ENCODE measurements around the gene ZFR. TPM values are rescaled to one million over a fixed set of nuclear protein-coding genes. Genes with fewer than 3 reads are reported as not detected.
"Not testable (repeated sequence)": the region's sequence is repeated elsewhere in the genome, so short reads cannot be mapped to it uniquely, and the experiment has no call there.

The ZFR gene
- total RNA-seq, 1 donor from 2014 or later = 60.3 TPM

DNA sequence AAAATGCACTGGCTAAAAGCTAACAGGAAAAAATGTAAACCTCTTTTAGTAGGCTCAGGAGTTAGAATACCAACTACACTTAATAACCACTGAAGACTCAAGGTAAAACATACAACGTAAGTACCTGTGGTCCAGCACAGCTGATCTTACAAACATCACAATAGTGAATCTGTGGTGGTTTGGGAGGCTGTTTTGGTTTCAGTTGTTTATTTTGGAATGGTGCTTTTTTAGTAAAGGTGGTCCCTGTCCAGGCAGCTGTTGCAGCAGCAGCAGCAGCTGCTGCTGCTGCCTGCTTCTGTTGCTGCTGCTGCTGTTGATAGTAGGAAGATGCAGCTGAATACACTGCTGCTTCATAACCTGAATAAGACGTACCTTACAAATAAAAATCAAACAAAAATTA is 37.9 kb downstream of the ZFR start:
- intact Hi-C loops (cut with micrococcal nuclease) = no loop called here
- H3K9me3 ChIP-seq (replicated peaks) = no peaks in the 10 kb centered on the region
- H3K36me3 ChIP-seq = peaks cover 70% of the 10 kb centered on the region
- no peaks in the 10 kb centered on the region for H3K27me3 ChIP-seq (ENCODE audit: low read depth)
- H3K27ac ChIP-seq (replicated peaks) = no peak overlapping the region
- H3K4me3 ChIP-seq = no peak overlapping the region
- TF ChIP-seq, protein P1, sequence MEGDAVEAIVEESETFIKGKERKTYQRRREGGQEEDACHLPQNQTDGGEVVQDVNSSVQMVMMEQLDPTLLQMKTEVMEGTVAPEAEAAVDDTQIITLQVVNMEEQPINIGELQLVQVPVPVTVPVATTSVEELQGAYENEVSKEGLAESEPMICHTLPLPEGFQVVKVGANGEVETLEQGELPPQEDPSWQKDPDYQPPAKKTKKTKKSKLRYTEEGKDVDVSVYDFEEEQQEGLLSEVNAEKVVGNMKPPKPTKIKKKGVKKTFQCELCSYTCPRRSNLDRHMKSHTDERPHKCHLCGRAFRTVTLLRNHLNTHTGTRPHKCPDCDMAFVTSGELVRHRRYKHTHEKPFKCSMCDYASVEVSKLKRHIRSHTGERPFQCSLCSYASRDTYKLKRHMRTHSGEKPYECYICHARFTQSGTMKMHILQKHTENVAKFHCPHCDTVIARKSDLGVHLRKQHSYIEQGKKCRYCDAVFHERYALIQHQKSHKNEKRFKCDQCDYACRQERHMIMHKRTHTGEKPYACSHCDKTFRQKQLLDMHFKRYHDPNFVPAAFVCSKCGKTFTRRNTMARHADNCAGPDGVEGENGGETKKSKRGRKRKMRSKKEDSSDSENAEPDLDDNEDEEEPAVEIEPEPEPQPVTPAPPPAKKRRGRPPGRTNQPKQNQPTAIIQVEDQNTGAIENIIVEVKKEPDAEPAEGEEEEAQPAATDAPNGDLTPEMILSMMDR (IDR thresholded peaks at IDR 0.05; ENCODE audit: borderline replicate concordance) = no peak
- no peak for DNase-seq
- peaks cover 27% of the 10 kb centered on the region for H3K4me1 ChIP-seq

DNA sequence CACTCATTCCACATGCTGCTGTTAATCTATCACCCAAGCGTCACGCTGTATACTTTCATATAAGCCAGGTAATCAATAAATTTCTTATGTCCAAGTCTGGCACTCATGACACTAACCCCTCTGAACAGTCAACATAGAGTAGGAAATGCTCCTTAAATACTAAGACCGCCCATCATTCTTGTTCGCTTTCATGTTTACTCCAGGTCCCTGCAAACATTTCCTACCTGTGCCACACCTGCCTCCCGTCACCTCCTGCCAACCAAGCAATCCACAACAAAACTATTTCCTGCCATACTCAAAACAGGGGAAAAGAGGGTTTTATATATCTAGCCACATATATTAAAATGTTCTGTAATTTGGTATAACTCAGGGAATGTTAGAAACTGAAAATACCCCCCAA is 39.0 kb downstream of the ZFR start:
- no peaks in the 10 kb centered on the region for H3K9me3 ChIP-seq (replicated peaks)
- H3K4me1 ChIP-seq = peaks cover 21% of the 10 kb centered on the region
- DNase-seq = no peak
- no peaks in the 10 kb centered on the region for H3K27me3 ChIP-seq (ENCODE audit: low read depth)
- no peak overlapping the region for H3K4me3 ChIP-seq
- TF ChIP-seq, protein P1 (IDR thresholded peaks at IDR 0.05; ENCODE audit: borderline replicate concordance) = no peak
- peaks cover 81% of the 10 kb centered on the region for H3K36me3 ChIP-seq
- intact Hi-C loops (cut with micrococcal nuclease) = no loop called here
- H3K27ac ChIP-seq (replicated peaks) = no peak overlapping the region

DNA sequence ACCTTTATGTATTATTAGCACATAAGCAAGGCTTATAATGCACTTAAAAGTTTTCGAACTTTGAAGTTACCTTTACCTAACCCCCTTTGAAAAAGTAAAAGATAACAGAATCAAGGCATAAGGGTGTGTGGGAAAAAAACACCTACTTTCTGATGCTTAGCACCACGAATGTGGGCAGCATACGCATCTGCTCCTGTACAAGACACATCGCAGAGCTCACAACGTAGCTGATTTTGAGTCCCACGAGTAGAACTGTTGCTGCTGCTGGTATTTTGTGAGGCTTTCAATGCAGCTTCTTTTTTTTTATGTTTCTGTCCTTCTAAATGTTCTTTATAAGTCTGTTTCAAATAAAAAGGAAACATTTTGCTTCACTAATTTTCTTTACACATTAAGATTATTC is 40.8 kb downstream of the ZFR start:
- Histone ChIP-seq H3K9me3 (replicated peaks) (no peaks in the 10 kb centered on the region), H3K36me3 (peaks cover 87% of the 10 kb centered on the region), H3K4me1 (peaks cover 19% of the 10 kb centered on the region), H3K27ac (replicated peaks) (no peak overlapping the region), H3K27me3 (ENCODE audit: low read depth) (no peaks in the 10 kb centered on the region), H3K4me3 (no peak overlapping the region)
- TF ChIP-seq, protein P1 (IDR thresholded peaks at IDR 0.05; ENCODE audit: borderline replicate concordance) = no peak
- DNase-seq = no peak
- intact Hi-C loops (cut with micrococcal nuclease) = no loop called here

DNA sequence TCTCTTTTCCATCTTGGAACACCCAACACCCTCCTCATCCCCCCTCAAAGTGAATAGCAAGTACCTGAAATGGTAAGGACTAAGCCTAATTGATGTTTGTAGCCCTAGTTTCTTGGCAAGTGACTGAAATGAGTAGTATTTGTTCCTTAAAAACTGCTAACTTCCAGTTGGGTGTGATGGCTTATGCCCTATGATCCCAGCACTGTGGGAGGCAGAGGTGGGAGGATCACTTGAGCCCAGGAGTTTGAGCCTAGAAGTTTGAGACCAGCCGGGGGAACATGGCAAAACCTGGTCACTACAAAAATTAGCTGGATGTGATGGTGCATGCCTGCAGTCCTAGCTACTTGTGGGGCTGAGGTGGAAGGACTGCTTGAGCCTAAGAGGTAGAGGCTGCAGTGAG is 44.1 kb downstream of the ZFR start:
- no peak for DNase-seq
- Histone ChIP-seq H3K4me1 (peaks cover 9% of the 10 kb centered on the region), H3K36me3 (peaks cover 94% of the 10 kb centered on the region), H3K4me3 (no peak overlapping the region), H3K27me3 (ENCODE audit: low read depth) (no peaks in the 10 kb centered on the region), H3K9me3 (replicated peaks) (no peaks in the 10 kb centered on the region), H3K27ac (replicated peaks) (no peak overlapping the region)
- TF ChIP-seq, protein P1 (IDR thresholded peaks at IDR 0.05; ENCODE audit: borderline replicate concordance) = no peak
- intact Hi-C loops (cut with micrococcal nuclease) = no loop called here

DNA sequence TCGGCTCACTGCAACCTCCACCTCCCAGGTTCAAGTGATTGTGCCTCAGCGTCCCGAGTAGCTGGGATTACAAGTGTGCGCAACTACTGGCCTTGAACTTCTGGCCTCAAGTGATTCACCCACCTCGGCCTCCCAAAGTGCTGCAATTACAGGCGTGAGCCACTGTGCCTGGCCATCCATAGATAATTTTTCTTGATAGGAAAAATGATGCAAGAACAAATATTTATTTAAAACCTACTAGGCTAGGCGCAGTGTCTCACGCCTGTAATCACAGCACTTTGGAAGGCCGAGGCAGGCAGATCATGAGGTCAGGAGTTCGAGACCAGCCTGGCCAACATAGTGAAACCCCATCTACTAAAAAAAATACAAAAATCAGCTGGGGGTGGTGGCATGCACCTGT is 45.8 kb downstream of the ZFR start:
- peaks cover 98% of the 10 kb centered on the region for H3K36me3 ChIP-seq
- H3K9me3 ChIP-seq (replicated peaks); H3K27me3 ChIP-seq (ENCODE audit: low read depth); DNase-seq; H3K4me3 ChIP-seq; H3K27ac ChIP-seq (replicated peaks); H3K4me1 ChIP-seq; intact Hi-C loops (cut with micrococcal nuclease): not testable (repeated sequence)

DNA sequence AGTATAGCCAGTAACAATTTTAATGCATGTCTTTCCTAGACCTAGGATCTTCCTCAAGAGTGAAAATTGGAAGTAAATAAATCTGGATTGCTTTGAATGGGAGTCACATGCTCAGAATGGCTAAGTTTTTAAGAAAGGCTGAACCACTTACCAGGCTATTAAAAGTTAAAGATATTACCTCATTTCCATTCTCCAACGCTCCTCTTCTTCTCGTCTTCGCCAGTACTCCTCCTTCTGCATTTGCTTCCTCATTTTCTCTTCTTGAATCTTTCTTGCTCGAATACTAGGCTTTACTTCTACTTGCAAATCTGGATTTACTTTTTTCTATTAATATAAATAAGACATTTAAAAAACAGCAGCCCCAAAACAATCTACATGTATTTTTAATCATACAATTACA is 49.6 kb downstream of the ZFR start:
- Histone ChIP-seq H3K27ac (replicated peaks) (no peak overlapping the region), H3K4me3 (no peak overlapping the region), H3K4me1 (no peaks in the 10 kb centered on the region), H3K36me3 (peaks cover 85% of the 10 kb centered on the region), H3K9me3 (replicated peaks) (no peaks in the 10 kb centered on the region), H3K27me3 (ENCODE audit: low read depth) (no peaks in the 10 kb centered on the region)
- TF ChIP-seq, protein P1 (IDR thresholded peaks at IDR 0.05; ENCODE audit: borderline replicate concordance) = no peak
- intact Hi-C loops (cut with micrococcal nuclease) = no loop called here
- no peak for DNase-seq

Data from left ventricle myocardium inferior (tissue), 1 donor.